AG10803 (cell line): Measurements from ENCODE around the gene SIT1.
"Not testable (repeated sequence)": the region's sequence is repeated elsewhere in the genome, so short reads cannot be mapped to it uniquely, and the experiment has no call there.

Experiments
- DNase-seq: peaks from one replicate; pipeline ENCODE4 v3.0.0; 2010; ENCODE audit warnings: low read depth
- H3K4me3 ChIP-seq: 2 replicates; pipeline ENCODE4 v1.5.1; 2011; ENCODE audit warnings: mild to moderate bottlenecking, low read length, control low read depth
- CTCF ChIP-seq: conservative IDR thresholded peaks from 2 replicates; pipeline ENCODE4 v1.5.1; 2011; ENCODE audit warnings: mild to moderate bottlenecking, low read length, control low read depth, inconsistent platforms

SIT1 gene

DNA sequence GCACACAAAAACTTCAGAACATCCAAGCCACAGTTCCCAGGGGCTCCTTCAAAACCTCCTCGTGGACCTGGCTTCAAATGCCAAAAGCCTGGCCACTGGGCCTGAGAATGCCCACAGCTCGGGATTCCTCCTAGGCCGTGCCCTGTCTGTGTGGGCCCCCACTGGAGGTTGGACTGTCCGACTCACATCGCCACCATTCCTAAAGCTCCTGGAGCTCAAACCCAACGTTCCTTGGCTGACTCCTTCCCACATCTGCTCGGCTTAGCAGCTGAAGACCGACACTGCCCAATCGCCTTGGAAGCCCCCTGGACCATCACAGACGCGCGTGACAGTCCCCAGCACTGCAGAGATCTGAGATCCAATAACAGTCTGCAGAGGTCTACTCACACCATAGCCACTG, 7.7 kb downstream of the SIT1 start:
- no peak overlapping the region for H3K4me3 ChIP-seq
- TF ChIP-seq CTCF: no peak
- no peak for DNase-seq

- H3K4me3 ChIP-seq, DNase-seq: not testable (repeated sequence)
These were observed 9.3 kb downstream of the SIT1 start for GRCh38 chr9:35641478-35641877.

DNA sequence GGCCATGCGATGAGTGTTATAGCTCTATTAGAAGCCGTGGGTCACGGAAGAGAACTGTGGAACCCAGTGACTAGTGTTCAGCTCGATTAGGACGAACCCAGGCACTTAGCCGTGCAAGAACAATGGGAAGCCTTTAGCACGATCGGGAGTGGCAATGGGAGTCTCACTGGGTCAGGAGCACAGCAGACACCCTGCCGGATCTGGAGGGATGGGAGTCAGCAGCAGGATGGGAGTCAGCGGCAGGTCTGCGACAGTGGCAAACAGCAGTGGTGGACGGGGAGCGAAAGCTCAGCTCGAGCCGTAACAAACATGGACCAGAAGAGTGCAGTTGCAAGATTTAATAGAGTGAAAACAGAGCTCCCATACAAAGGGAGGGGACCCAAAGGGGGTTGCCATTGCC, 10.3 kb downstream of the SIT1 start:
- DNase-seq, H3K4me3 ChIP-seq: not testable (repeated sequence)

- H3K4me3 ChIP-seq: no peak overlapping the region
- no peak for DNase-seq
- TF ChIP-seq CTCF: no peak
These were observed 11.1 kb downstream of the SIT1 start for GRCh38 chr9:35639631-35640030.

GRCh38 chr9:35639225-35639624, 11.5 kb downstream of the SIT1 start:
- DNase-seq, H3K4me3 ChIP-seq: not testable (repeated sequence)

- H3K4me3 ChIP-seq, DNase-seq: not testable (repeated sequence)
These were observed 12.0 kb downstream of the SIT1 start for GRCh38 chr9:35638751-35639150.

GRCh38 chr9:35637427-35637955, 13.2 kb downstream of the SIT1 start:
- H3K4me3 ChIP-seq, DNase-seq: not testable (repeated sequence)

DNA sequence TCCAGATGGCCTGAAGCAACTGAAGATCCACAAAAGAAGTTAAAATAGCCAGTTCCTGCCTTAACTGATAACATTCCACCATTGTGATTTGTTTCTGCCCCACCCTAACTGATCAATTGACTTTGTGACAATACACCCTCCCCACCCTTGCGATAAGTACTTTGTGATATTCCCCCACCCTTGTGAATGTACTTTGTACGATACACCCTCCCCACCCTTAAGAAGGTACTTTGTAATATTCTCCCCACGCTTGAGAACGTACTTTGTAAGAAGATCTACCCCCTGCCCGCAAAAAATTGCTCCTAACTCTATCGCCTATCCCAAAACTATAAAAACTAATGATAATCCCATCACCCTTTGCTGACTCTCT, 13.9 kb downstream of the SIT1 start:
- DNase-seq, H3K4me3 ChIP-seq: not testable (repeated sequence)

DNA sequence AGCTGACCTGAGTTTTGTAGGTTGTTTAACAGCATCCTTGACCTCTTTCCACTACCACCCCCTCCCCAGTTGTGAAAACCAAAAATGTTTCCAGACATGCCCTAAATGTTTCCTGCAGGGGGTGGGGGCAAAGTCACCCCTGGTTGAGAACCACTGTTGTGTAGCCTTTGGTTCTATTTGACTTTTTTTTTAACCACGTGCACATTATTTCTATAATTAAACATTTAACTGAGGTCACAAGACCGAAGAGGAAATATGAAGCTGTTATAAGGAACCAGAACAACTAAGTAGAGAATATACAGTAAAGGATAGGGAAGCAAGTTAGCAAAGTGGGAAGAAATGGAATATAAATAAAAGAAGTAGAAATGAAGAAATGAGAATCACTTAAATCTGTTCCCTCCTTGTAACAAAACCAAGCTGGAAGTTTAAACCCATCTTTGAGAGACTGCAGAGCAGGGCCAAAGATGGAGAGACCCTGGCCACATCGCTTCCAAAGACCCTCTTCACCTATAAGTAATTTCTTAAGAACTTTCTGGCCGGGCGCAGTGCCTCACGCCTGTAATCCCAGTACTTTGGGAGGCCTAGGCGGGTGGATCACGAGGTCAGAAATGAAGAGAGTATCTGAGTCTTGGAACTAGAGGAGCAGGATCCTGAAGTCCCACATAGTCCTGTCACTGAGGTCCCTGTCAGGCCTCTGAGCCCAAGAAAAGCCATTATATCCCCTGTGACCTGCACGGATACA, 14.4 kb downstream of the SIT1 start:
- TF ChIP-seq CTCF: no peak
- no peak for DNase-seq
- H3K4me3 ChIP-seq: no peak overlapping the region

- H3K4me3 ChIP-seq: no peak overlapping the region
- DNase-seq: no peak
- no peak for TF ChIP-seq CTCF
These were observed 15.0 kb downstream of the SIT1 start for GRCh38 chr9:35635730-35636129.
